GM18517 (cell line): ENCODE results near the gene SAMD5.

Source experiments
- ATAC-seq: cut with Tn5 transposase; IDR thresholded peaks from one replicate; pipeline ENCODE4 v1.9.1; 2021; ENCODE audit warnings: mild to moderate bottlenecking, moderate library complexity; ENCODE audit not compliant: unreplicated experiment

The SAMD5 gene

DNA sequence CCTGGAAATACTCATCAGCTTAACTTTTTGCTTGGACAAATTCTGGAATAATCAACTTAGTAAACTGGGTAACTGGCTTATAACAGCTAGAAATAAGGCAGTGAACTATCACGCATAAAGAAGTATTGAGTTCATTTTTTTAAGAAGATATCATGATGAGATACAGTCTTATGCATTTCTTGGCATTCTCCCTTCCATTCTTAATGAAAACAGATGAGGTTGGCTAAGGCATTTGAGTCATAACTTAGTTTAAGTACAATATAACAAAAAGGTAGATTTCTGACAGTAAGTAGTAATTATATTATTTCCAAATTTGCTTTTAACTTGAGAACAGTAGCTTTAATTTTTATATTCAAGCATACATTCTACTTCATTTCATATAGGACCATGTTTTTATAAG, 56.1 kb downstream of the SAMD5 start:
- ATAC-seq, result no peak

GRCh38 chr6:147566244-147566898, 57.9 kb downstream of the SAMD5 start:
- no peak for ATAC-seq

DNA sequence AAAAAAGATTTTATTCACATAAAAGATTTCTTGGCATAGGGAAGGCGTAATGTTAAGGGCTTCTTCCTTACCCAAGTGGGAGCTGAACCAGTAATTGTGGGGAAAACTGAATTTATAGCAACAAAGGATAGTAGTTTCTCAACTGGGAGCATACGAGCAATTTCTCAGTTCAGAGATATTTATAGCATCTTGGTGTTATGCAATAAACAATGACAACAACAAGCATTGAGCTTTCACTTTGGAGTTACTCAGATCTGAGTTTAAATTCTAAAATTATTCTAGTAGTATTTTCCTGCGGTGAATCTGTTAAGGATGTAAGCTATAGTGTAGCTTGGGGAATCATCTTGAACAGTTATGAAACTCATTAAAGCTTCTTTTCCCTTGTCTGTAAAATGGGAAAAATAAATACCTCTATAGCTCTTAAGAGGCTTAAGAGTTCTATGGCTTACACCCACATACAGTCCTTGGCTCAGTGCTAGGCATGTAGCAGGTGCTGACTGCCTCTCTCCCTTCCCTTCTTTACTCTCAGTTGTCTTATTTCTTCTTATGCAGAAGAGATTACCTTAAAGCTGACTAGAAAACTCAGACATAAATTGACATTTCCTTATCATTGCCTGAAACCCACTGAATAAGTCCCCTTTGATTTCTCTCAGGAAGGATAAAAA, 58.8 kb downstream of the SAMD5 start:
- ATAC-seq, result peak; percentile 63

GRCh38 chr6:147569788-147570187, 61.3 kb downstream of the SAMD5 start:
- ATAC-seq, result no peak

DNA sequence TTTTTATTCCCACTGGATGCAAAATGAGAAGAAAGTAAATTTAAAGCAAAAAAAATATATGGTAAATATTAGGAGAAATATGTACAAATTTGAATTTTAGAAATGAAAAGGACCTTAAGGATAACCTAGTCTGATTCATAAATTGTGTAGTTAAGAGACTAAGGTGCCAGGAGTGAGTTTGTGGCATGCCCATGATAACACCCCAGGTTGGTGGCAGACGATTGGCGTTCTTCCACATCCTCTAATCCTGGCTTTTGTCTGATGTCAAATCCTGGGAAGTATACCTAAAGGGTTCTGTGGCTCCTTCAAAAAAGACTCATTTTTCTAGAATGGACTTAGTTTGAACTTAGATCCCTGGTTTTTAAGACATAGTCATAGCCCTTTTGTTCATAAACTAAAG, 62.2 kb downstream of the SAMD5 start:
- ATAC-seq, result no peak

DNA sequence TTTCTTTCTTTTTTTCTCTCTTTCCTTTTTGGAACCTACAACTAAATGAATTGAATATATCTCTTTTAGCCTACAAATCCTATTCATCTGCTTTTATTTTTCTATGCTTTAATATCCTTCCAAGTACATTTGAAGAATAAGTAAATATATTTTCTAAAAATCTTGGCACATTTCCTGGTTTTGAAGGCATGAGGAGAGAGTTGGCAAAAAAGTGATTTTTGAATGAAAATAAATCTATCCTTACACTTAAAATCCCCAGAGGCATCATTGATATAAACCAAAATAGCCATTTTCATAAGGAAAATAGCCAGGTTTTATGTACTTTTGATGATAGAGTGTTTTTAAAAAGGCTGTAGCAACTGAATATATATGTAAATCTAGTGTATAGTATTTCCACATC, 69.0 kb downstream of the SAMD5 start:
- no peak for ATAC-seq

GRCh38 chr6:147578159-147578558, 69.7 kb downstream of the SAMD5 start:
- no peak for ATAC-seq

DNA sequence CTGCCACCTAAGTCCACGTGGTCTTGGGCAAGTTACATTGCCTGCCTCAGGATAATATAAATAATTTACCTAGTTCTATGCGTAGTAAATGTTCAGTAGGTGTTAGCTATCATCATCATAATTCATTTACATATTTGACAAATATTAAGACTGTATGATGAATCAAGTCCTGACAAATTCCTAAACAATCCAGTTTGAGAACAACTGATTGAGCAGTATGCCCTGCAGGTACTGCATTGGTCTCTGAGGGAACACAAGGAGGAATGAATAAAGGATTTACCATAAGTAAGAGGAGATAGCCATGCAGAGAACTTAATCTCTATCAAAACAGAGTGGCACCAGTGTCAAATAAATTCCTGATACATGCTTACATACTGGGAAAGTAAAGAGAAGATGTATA, 70.4 kb downstream of the SAMD5 start:
- ATAC-seq, result no peak

DNA sequence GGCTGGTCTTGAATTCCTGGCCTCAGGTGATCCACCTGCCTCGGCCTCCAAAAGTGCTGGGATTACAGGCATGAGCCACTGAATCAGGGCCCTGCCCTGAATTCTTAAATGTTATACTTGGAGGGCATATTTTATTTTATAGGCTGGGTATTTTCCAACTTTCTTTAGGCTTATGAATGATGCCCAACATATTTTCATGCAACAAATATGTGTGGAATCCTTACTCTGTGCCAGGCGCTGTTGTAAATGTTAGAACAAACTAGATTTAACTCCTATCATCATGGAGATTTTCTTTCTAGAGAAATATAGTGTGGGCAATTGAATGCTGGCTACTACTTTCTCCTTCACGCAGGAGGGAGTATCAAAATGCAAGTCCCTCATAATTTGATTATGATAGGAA, 71.2 kb downstream of the SAMD5 start:
- ATAC-seq, result no peak

GRCh38 chr6:147582991-147583390, 74.5 kb downstream of the SAMD5 start:
- no peak for ATAC-seq

DNA sequence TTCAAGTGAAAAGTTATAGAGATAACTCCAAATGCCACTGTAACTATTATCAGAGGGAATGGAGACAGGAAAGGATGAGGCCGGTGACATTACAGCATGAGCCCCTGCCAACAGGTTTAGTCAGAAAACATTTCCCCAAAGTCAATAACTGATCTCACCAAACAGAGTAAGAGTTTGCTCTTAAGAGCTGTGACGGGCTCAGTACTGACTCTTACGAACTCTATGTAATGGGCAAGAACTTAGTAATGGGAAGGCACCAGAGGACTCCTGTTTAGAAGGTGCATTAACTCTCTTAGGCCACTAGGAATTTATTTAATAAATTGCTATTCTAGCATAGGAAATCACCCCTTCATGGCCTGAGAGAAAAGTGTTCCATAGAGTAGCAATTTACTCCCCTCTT, 76.8 kb downstream of the SAMD5 start:
- ATAC-seq, result no peak

GRCh38 chr6:147586044-147586443, 77.6 kb downstream of the SAMD5 start:
- ATAC-seq, result no peak

DNA sequence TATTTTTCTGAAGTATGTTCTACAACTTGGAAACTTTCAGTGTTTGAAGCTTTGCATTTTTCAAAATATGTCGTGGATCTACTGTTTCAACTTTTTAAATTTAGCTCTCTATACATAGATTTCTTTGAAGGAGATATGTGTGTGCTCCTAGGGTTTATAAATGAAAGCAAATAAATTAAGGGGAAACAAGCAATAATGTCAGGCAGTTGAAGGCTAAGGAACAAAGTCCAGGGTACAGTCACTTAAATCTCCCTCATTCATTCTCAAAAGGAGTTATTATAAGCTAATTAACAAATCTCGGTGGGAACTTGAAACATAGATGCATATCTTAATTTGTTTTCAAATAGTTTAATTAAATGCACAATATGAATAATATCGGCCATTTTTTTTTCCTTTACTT, 79.4 kb downstream of the SAMD5 start:
- ATAC-seq, result no peak

- no peak for ATAC-seq
Observed at GRCh38 chr6:147588469-147588868, 80.0 kb downstream of the SAMD5 start.

- no peak for ATAC-seq
Observed at GRCh38 chr6:147589739-147590250, 81.3 kb downstream of the SAMD5 start.

DNA sequence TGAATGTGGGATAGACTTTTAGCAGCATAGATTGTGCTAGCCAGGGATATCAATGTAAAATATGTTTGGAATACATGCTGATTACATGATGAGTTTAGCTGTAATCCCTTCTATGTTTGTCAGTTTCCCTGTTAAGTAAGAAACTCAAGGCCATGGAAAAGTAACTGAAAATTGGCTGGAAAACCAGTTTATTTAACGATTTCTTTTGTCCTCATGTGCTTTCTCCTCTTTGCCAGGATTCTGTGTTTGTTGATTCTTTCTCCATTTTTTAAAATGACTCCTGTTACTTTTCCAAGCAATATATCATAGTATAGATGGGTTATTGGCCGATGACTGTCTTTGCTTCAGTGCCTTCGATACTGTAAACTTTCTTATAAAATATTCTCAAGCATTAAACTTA, 87.5 kb downstream of the SAMD5 start:
- no peak for ATAC-seq

- no peak for ATAC-seq
Observed at GRCh38 chr6:147603392-147604081, 95.0 kb downstream of the SAMD5 start.

DNA sequence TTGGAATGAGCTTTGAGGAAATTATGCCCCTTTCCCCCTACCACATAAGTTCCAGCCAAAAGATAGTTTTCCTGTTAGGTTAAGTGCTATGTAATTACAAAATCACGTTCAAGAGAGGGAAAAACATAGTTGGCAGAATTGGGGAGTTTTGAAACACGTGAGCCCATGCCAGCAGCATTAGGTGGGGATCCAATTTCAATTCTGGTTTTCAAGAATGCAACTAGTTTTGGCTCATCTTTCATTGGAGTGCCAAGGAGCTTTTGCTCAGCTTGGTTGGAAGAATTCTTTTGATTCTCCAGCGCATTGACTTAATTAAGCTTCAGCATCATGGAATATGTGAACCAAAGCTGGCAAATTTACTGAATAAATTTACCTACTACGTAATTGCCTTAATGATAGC, 95.9 kb downstream of the SAMD5 start:
- no peak for ATAC-seq

- no peak for ATAC-seq
Observed at GRCh38 chr6:147611992-147612391, 103.5 kb downstream of the SAMD5 start.

DNA sequence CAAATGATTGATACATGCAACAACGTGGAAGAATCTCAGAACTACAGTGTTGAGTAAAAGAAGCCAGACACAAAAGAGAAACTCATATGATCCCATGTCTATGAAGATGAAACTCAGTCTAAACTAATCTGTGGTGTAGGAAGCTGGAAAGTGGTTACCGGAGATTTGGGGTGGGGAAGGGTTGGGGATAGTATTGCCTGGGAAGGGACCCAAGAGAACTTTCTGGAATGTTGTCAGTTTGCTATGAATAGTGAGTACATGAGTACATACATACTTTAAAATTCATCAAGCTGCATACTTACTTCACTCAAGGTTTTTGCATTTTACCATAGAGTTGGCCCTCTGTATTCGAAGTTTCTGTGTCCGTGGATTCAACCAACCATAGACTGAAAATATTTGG, 106.0 kb downstream of the SAMD5 start:
- no peak for ATAC-seq

DNA sequence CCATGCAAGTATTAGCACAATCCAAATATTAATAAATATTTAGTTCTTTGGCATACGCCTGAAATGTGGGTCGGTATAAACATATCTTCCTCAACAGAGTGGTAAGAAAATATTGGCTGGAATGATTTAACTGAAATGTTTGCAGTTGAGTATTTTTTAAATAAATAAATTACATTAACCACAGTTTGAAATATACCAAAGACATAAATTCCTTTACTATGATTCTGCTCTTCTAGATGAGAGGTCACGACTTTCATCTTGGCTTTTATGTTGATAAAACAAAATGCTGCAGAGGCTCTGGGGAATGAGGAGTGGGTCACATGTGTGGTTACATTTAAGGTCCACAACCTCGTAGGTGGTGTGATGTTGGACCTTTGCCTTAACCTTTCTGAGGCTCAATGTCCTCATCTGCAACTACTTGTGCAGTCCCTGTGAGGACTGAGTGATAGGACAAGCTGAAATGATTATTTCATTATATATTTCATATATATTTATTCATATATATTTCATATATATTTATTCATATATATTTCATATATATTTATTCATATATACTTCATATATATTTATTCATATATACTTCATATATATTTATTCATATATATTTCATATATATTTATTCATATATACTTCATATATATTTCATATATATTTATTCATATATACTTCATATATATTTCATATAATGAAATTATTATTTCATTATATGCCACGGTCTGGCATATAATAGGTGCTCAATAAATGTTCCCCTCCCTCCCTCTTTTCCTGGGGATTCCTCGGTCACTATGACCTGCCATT, 107.4 kb downstream of the SAMD5 start:
- ATAC-seq, result no peak
